OCI-LY1 (cell line): ENCODE data around the gene DDX3X.

Experiments
- H2AFZ ChIP-seq: fragments of 200-600 bp; sonication (generic), shearing (Covaris generic); 2 replicates; pipeline ENCODE4 v1.6.0; 2014; ENCODE audit warnings: antibody characterized with exemption, mild to moderate bottlenecking, low read length
- H3F3A ChIP-seq: fragments of 200-600 bp; sonication (generic), shearing (Covaris generic); 2 replicates; pipeline ENCODE4 v1.6.0; 2014; ENCODE audit warnings: mild to moderate bottlenecking, antibody characterized with exemption, low read length, moderate library complexity; ENCODE audit not compliant: insufficient read depth
- H3K27ac ChIP-seq: fragments of 200-600 bp; sonication (generic); 2 replicates; pipeline ENCODE4 v1.5.1; 2014; ENCODE audit warnings: low read length, mixed run types, mild to moderate bottlenecking, low read depth; ENCODE audit not compliant: poor library complexity, severe bottlenecking
- H3K27me3 ChIP-seq: fragments of 200-600 bp; sonication (generic); 2 replicates; pipeline ENCODE4 v1.6.0; 2014; ENCODE audit warnings: antibody characterized with exemption, mild to moderate bottlenecking, low read length, moderate library complexity; ENCODE audit not compliant: insufficient read depth
- H3K36me3 ChIP-seq: fragments of 200-600 bp; sonication (generic); 2 replicates; pipeline ENCODE4 v1.6.1; 2014; ENCODE audit warnings: mild to moderate bottlenecking, antibody characterized with exemption, low read length, moderate library complexity, mixed read lengths; ENCODE audit not compliant: insufficient read depth
- H3K4me1 ChIP-seq: fragments of 200-600 bp; sonication (generic); 2 replicates; pipeline ENCODE4 v1.5.1; 2014; ENCODE audit warnings: mild to moderate bottlenecking, low read length, moderate library complexity; ENCODE audit not compliant: insufficient read depth, severe bottlenecking
- H3K4me2 ChIP-seq: fragments of 200-600 bp; sonication (generic), shearing (Covaris generic); 2 replicates; pipeline ENCODE4 v1.6.1; 2014; ENCODE audit warnings: low read length
- H3K4me3 ChIP-seq: fragments of 200-600 bp; sonication (generic); 2 replicates; pipeline ENCODE4 v1.5.1; 2014; ENCODE audit warnings: low read length, low read depth, mild to moderate bottlenecking, mixed read lengths; ENCODE audit not compliant: poor library complexity, severe bottlenecking
- H3K79me2 ChIP-seq: fragments of 200-600 bp; shearing (Covaris generic); 2 replicates; pipeline ENCODE4 v1.6.1; 2016; ENCODE audit warnings: mixed run types, low read length, mixed read lengths; ENCODE audit not compliant: insufficient read depth
- H3K9ac ChIP-seq: fragments of 200-600 bp; sonication (generic), shearing (Covaris generic); 2 replicates; pipeline ENCODE4 v1.6.1; 2014; ENCODE audit warnings: mild to moderate bottlenecking, low read length, mixed read lengths
- H3K9me2 ChIP-seq: fragments of 200-600 bp; sonication (generic), shearing (Covaris generic); 2 replicates; pipeline ENCODE4 v1.6.1; 2014; ENCODE audit warnings: low read depth, mild to moderate bottlenecking, low read length, mixed read lengths
- H3K9me3 ChIP-seq: fragments of 200-600 bp; shearing (Covaris generic); 2 replicates; pipeline ENCODE4 v1.6.1; 2014; ENCODE audit warnings: low read length, mixed read lengths
- H4K20me1 ChIP-seq: fragments of 200-600 bp; sonication (generic), shearing (Covaris generic); 2 replicates; pipeline ENCODE4 v1.6.0; 2016; ENCODE audit warnings: mild to moderate bottlenecking, low read length; ENCODE audit not compliant: insufficient read depth
- EZH2 ChIP-seq: fragments of 200-600 bp; sonication (generic), shearing (Covaris generic); IDR thresholded peaks from 2 replicates; pipeline ENCODE4 v1.8.0; 2017; ENCODE audit warnings: borderline replicate concordance, mixed run types, mild to moderate bottlenecking, antibody characterized with exemption, low read length, moderate library complexity, mixed read lengths
- TF ChIP-seq, protein P1 (sequence below): fragments of 200-600 bp; sonication (generic), shearing (Covaris generic); IDR thresholded peaks from 2 replicates; pipeline ENCODE4 v1.5.1; 2017; ENCODE audit warnings: mild to moderate bottlenecking, antibody characterized with exemption, low read length, moderate library complexity, mixed read lengths

Gene DDX3X

DNA sequence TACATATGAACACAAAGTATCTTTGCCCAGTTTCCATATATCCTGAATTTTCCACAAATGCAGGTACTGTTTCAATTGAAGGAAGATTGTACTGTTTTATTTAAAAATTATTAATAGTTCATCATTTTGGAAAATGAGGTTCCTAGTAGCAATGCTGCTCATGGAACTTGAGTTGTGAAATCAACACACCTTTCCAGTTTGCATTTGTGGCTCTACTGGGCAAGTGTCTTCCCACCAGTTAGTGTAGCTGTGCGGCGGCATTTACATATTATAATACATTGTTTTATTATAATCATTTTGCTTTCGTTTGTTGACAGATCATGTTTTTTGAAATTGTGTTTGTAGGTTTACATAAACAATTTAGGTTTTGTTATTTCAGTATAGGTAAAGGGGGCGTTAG is 2.0 kb upstream of the DDX3X start:
- H3K9me2 ChIP-seq: no peaks in the 10 kb centered on the region
- H3F3A ChIP-seq: no peaks in the 10 kb centered on the region; the same call in 1 of the 2 replicates
- H3K9ac ChIP-seq: peak overlapping the region; percentile 100
- H3K4me2 ChIP-seq: peak overlapping the region; percentile 90
- no peaks in the 10 kb centered on the region for H4K20me1 ChIP-seq
- H3K27me3 ChIP-seq: no peaks in the 10 kb centered on the region
- peaks cover 25% of the 10 kb centered on the region for H3K36me3 ChIP-seq
- peaks cover 42% of the 10 kb centered on the region for H3K4me1 ChIP-seq
- H3K4me3 ChIP-seq: peak overlapping the region; percentile 100
- H3K79me2 ChIP-seq: peaks cover 30% of the 10 kb centered on the region
- H3K27ac ChIP-seq: peak overlapping the region; percentile 97
- TF ChIP-seq EZH2: no peak
- no peaks in the 10 kb centered on the region for H3K9me3 ChIP-seq
- H2AFZ ChIP-seq: no peak overlapping the region

- H3K4me2 ChIP-seq: peak overlapping the region; percentile 90
- H3K9ac ChIP-seq: peak overlapping the region; percentile 100
- H3K27ac ChIP-seq: peak overlapping the region; percentile 97
- H3K4me1 ChIP-seq: peaks cover 47% of the 10 kb centered on the region
- TF ChIP-seq, protein P1, sequence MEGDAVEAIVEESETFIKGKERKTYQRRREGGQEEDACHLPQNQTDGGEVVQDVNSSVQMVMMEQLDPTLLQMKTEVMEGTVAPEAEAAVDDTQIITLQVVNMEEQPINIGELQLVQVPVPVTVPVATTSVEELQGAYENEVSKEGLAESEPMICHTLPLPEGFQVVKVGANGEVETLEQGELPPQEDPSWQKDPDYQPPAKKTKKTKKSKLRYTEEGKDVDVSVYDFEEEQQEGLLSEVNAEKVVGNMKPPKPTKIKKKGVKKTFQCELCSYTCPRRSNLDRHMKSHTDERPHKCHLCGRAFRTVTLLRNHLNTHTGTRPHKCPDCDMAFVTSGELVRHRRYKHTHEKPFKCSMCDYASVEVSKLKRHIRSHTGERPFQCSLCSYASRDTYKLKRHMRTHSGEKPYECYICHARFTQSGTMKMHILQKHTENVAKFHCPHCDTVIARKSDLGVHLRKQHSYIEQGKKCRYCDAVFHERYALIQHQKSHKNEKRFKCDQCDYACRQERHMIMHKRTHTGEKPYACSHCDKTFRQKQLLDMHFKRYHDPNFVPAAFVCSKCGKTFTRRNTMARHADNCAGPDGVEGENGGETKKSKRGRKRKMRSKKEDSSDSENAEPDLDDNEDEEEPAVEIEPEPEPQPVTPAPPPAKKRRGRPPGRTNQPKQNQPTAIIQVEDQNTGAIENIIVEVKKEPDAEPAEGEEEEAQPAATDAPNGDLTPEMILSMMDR: no peak
- TF ChIP-seq EZH2: no peak
- H4K20me1 ChIP-seq: no peaks in the 10 kb centered on the region
- peaks cover 35% of the 10 kb centered on the region for H3K79me2 ChIP-seq
- peak overlapping the region; percentile 100 for H3K4me3 ChIP-seq
- no peak overlapping the region for H2AFZ ChIP-seq
- no peaks in the 10 kb centered on the region; the same call in 1 of the 2 replicates for H3F3A ChIP-seq
- H3K27me3 ChIP-seq: no peaks in the 10 kb centered on the region
- no peaks in the 10 kb centered on the region for H3K9me3 ChIP-seq
- peaks cover 30% of the 10 kb centered on the region for H3K36me3 ChIP-seq
- no peaks in the 10 kb centered on the region for H3K9me2 ChIP-seq
Measured at GRCh38 chrX:41332408-41333002, 1.5 kb upstream of the DDX3X start.

DNA sequence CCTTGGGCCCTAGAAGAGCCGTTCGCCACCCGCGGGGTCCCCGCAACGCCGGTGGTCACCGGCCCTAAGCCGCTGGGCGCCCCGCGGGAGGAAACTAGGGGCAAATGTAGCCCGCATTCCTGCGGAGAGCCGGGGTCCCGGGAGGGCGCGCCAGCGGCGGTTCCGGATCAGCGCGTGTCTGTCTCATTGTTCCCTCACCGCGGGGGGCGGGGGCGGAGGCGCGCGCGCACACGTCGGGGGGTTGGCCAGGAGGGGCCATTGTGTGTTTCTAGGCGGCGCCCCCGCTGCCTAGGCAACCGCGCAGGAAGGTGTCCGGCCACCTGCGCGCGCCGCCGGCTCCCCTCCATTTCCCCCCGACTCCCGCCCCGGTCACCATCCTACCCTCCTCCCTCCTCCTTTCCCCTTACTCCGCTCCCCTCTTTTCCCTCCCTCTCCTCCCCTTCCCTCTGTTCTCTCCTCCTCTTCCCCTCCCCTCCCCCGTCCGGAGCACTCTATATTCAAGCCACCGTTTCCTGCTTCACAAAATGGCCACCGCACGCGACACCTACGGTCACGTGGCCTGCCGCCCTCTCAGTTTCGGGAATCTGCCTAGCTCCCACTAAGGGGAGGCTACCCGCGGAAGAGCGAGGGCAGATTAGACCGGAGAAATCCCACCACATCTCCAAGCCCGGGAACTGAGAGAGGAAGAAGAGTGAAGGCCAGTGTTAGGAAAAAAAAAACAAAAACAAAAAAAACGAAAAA is 789 bp upstream of the DDX3X start:
- H3K9me2 ChIP-seq: no peaks in the 10 kb centered on the region
- H3K4me3 ChIP-seq: peak overlapping the region; percentile 100
- no peaks in the 10 kb centered on the region for H3K27me3 ChIP-seq
- H3F3A ChIP-seq: no peaks in the 10 kb centered on the region; the same call in 1 of the 2 replicates
- H3K79me2 ChIP-seq: peaks cover 42% of the 10 kb centered on the region
- peaks cover 36% of the 10 kb centered on the region for H3K36me3 ChIP-seq
- H3K4me1 ChIP-seq: peaks cover 54% of the 10 kb centered on the region
- H4K20me1 ChIP-seq: no peaks in the 10 kb centered on the region
- TF ChIP-seq, protein P1: no peak
- no peak for TF ChIP-seq EZH2
- peak overlapping the region; percentile 90 for H3K4me2 ChIP-seq
- no peaks in the 10 kb centered on the region for H3K9me3 ChIP-seq
- peak overlapping the region; percentile 97 for H3K27ac ChIP-seq
- H3K9ac ChIP-seq: peak overlapping the region; percentile 100
- no peak overlapping the region for H2AFZ ChIP-seq
